Esophagus squamous epithelium (tissue), 5 donors: ENCODE data around the gene SMYD3. TPM values are rescaled to one million over a fixed set of nuclear protein-coding genes. Genes with fewer than 3 reads are reported as not detected.

Experiments used
- DNase-seq: peaks from one replicate; lab custom pipeline; 2025; lab: John Stamatoyannopoulos, UW
- H3K27ac ChIP-seq, 4 donors: fragments of 200-600 bp; sonication (generic); one replicate each; pipeline ENCODE4 v1.5.1; 2016 to 2019; ENCODE audit warnings: mild to moderate bottlenecking in 1 of 4
- H3K27me3 ChIP-seq, 4 donors: fragments of 200-600 bp; sonication (generic); 1 replicate in 3 of 4; 2 replicates in 1 of 4; pipeline versions ENCODE4 v1.5.1 to v1.6.0; 2017 to 2021; ENCODE audit warnings: antibody characterized with exemption in 1 of 4
- H3K36me3 ChIP-seq, 3 donors: fragments of 200-600 bp; sonication (generic); one replicate each; pipeline ENCODE4 v1.5.1; 2016 to 2019
- H3K4me1 ChIP-seq, 3 donors: fragments of 200-600 bp; sonication (generic); one replicate each; pipeline ENCODE4 v1.5.1; 2017 to 2019
- H3K4me3 ChIP-seq, 4 donors: fragments of 200-600 bp; sonication (generic); 1 replicate in 3 of 4; 2 replicates in 1 of 4; pipeline ENCODE4 v1.5.1; 2016 to 2019; ENCODE audit warnings: mild to moderate bottlenecking in 2 of 4, moderate library complexity in 1 of 4
- H3K9me3 ChIP-seq, 3 donors: fragments of 200-600 bp; sonication (generic); one replicate each; pipeline ENCODE4 v1.5.1; 2016 to 2019
- CTCF ChIP-seq, 6 experiments: fragments of 450-650 bp in 4 of 6; fragments of 200-600 bp in 2 of 6; sonication (generic) in 2 of 6; IDR thresholded peaks; one replicate each; pipeline ENCODE4 v1.5.1; 2016 to 2019; ENCODE audit warnings: antibody characterized with exemption in 6 of 6, mild to moderate bottlenecking in 4 of 6, moderate library complexity in 4 of 6
- POLR2A ChIP-seq, 4 donors: fragments of 450-650 bp; IDR thresholded peaks; one replicate each; pipeline ENCODE4 v1.6.1; 2017; ENCODE audit warnings: antibody characterized with exemption in 4 of 4, mild to moderate bottlenecking in 4 of 4, moderate library complexity in 3 of 4
- WGBS, 2 donors: methylation state at CpG; one replicate each; pipeline ENCODE4 v1.1.5; 2018; 5-methylcytosine and 5-hydroxymethylcytosine counted together
- intact Hi-C: fragments of 100-400 bp; cut with DNase I; formaldehyde crosslinking; loops from one replicate; pipeline ENCODE4 v1.15.0; 2022
- total RNA-seq, 4 donors: library from RNA; depleted of rRNA; stranded (reverse); fragments of >200 nt; gene quantifications; one replicate each; pipeline ENCODE4 v1.1.0, GENCODE V29; 2016
- donor health status: DM: yes; HTN: yes; CAD: no.

Gene SMYD3
- total RNA-seq, 4 donors from 2014 or later, result 8.4 to 15.8 (median 11.5) TPM

- Histone ChIP-seq H3K4me3 (no peak overlapping the region), H3K9me3 (no peaks in the 10 kb centered on the region), H3K36me3 (no peaks in the 10 kb centered on the region), H3K4me1 (peaks cover 0 to 30% (median 0%) of the 10 kb centered on the region in 3 donors), H3K27me3 (no peaks in the 10 kb centered on the region), H3K27ac (peak overlapping the region in 1 of 4 donors; percentile 27)
- TF ChIP-seq POLR2A (IDR thresholded peaks at IDR 0.05), result no peak
- DNase-seq, result no peak
- WGBS, 2 donors, result 15 to 25% methylated on average over 8 of the region's 8 CpGs
- intact Hi-C loops, result no loop called here
Observed at GRCh38 chr1:245860657-245861544, 646.2 kb downstream of the SMYD3 start.

GRCh38 chr1:245859493-245860114 lies 647.5 kb downstream of the SMYD3 start:
- Histone ChIP-seq H3K9me3 (no peaks in the 10 kb centered on the region), H3K4me3 (no peak overlapping the region), H3K27ac (no peak overlapping the region), H3K27me3 (no peaks in the 10 kb centered on the region), H3K4me1 (peaks cover 0 to 30% (median 0%) of the 10 kb centered on the region in 3 donors), H3K36me3 (no peaks in the 10 kb centered on the region)
- TF ChIP-seq CTCF (IDR thresholded peaks at IDR 0.05), result no peak
- TF ChIP-seq POLR2A (IDR thresholded peaks at IDR 0.05), result no peak
- DNase-seq, result no peak
- intact Hi-C loops, result no loop called here
- WGBS, 2 donors, result 74 to 77% methylated on average over 9 of the region's 9 CpGs

GRCh38 chr1:245858722-245859492 lies 648.2 kb downstream of the SMYD3 start:
- Histone ChIP-seq H3K9me3 (no peaks in the 10 kb centered on the region), H3K27ac (no peak overlapping the region), H3K27me3 (no peaks in the 10 kb centered on the region), H3K4me3 (no peak overlapping the region), H3K4me1 (peaks cover 0 to 30% (median 0%) of the 10 kb centered on the region in 3 donors), H3K36me3 (no peaks in the 10 kb centered on the region)
- WGBS, 2 donors, result 81 to 86% methylated on average over 7 of the region's 7 CpGs
- TF ChIP-seq POLR2A (IDR thresholded peaks at IDR 0.05) (no peak), CTCF (IDR thresholded peaks at IDR 0.05) (no peak)
- intact Hi-C loops, result no loop called here
- DNase-seq, result no peak

- Histone ChIP-seq H3K4me3 (no peak overlapping the region), H3K4me1 (peaks cover 0 to 30% (median 0%) of the 10 kb centered on the region in 3 donors), H3K36me3 (no peaks in the 10 kb centered on the region), H3K27ac (no peak overlapping the region), H3K27me3 (no peaks in the 10 kb centered on the region), H3K9me3 (no peaks in the 10 kb centered on the region)
- 84 to 90% methylated on average over 13 of the region's 13 CpGs for WGBS, 2 donors
- intact Hi-C loops, result no loop called here
- no peak for DNase-seq
- TF ChIP-seq CTCF (IDR thresholded peaks at IDR 0.05) (no peak), POLR2A (IDR thresholded peaks at IDR 0.05) (no peak)
Observed at GRCh38 chr1:245858022-245858721, 648.9 kb downstream of the SMYD3 start.

GRCh38 chr1:245856944-245857531 lies 650.0 kb downstream of the SMYD3 start:
- no peak overlapping the region for H3K27ac ChIP-seq
- H3K4me3 ChIP-seq, result no peak overlapping the region
- H3K9me3 ChIP-seq, result no peaks in the 10 kb centered on the region
- H3K36me3 ChIP-seq, result peaks cover 0 to 3% (median 0%) of the 10 kb centered on the region in 3 donors
- WGBS, 2 donors, result 76 to 94% methylated on average over 9 of the region's 13 CpGs
- TF ChIP-seq POLR2A (IDR thresholded peaks at IDR 0.05) (no peak), CTCF (IDR thresholded peaks at IDR 0.05) (no peak)
- DNase-seq, result no peak
- intact Hi-C loops, result no loop called here
- no peaks in the 10 kb centered on the region for H3K27me3 ChIP-seq
- peaks cover 0 to 30% (median 0%) of the 10 kb centered on the region in 3 donors for H3K4me1 ChIP-seq
